Gastrocnemius medialis (tissue), 4 donors: ENCODE measurements around the gene RBM38. TPM values are rescaled to one million over a fixed set of nuclear protein-coding genes. Genes with fewer than 3 reads are reported as not detected.
"Not testable (repeated sequence)": the region's sequence is repeated elsewhere in the genome, so short reads cannot be mapped to it uniquely, and the experiment has no call there.

Experiments used
- ATAC-seq, 2 donors: fragments of 150-250 bp; one replicate each; pipeline ENCODE4 v1.9.1; 2016
- DNase-seq, 2 donors: peaks; one replicate each; pipeline ENCODE4 v3.0.0-alpha.2; 2019
- H3K27ac ChIP-seq, 4 donors: fragments of 200-600 bp; sonication (generic); 1 replicate in 1 of 4; 2 replicates in 3 of 4; pipeline ENCODE4 v1.5.1; 2016 to 2018; ENCODE audit warnings: mild to moderate bottlenecking in 2 of 4, moderate library complexity in 1 of 4
- H3K27me3 ChIP-seq, 3 donors: fragments of 200-600 bp; sonication (generic) in 2 of 3; 1 replicate in 1 of 3; 2 replicates in 2 of 3; pipeline versions ENCODE4 v1.5.1 to v1.6.0; 2016 to 2019; ENCODE audit warnings: mild to moderate bottlenecking in 1 of 3, moderate library complexity in 1 of 3
- H3K36me3 ChIP-seq, 2 donors: fragments of 200-600 bp; sonication (generic) in 1 of 2; one replicate each; pipeline ENCODE4 v1.5.1; 2017 to 2018
- H3K4me1 ChIP-seq, 2 donors: fragments of 200-600 bp; sonication (generic) in 1 of 2; one replicate each; pipeline ENCODE4 v1.5.1; 2016 to 2017; ENCODE audit warnings: mild to moderate bottlenecking in 2 of 2
- H3K4me3 ChIP-seq, 4 donors: fragments of 200-600 bp; sonication (generic) in 3 of 4; 1 replicate in 1 of 4; 2 replicates in 3 of 4; pipeline ENCODE4 v1.5.1; 2016 to 2019; ENCODE audit warnings: mild to moderate bottlenecking in 2 of 4
- H3K9me3 ChIP-seq, 3 donors: fragments of 200-600 bp; sonication (generic) in 2 of 3; 1 replicate in 1 of 3; 2 replicates in 2 of 3; pipeline ENCODE4 v1.5.1; 2016 to 2019
- CTCF ChIP-seq, 5 experiments: fragments of 450-650 bp in 3 of 5; fragments of 200-600 bp in 2 of 5; sonication (generic) in 2 of 5; IDR thresholded peaks in 4 of 5; conservative IDR thresholded peaks in 1 of 5; 1 replicate in 4 of 5; 2 replicates in 1 of 5; pipeline ENCODE4 v1.5.1; 2016 to 2019; ENCODE audit warnings: antibody characterized with exemption in 5 of 5, mild to moderate bottlenecking in 3 of 5, moderate library complexity in 3 of 5
- POLR2A ChIP-seq, 2 donors: fragments of 450-650 bp; IDR thresholded peaks; one replicate each; pipeline ENCODE4 v1.6.1; 2017; ENCODE audit warnings: antibody characterized with exemption in 2 of 2, mild to moderate bottlenecking in 2 of 2, moderate library complexity in 2 of 2
- in situ Hi-C, 4 donors: fragments of 200-750 bp; cut with MboI; loops; one replicate each; pipeline versions ENCODE4 v1.15.0 to v1.8.0; 2017; ENCODE audit warnings: low sequenced_read_pairs in 4 of 4
- intact Hi-C: fragments of 100-400 bp; cut with DNase I; formaldehyde crosslinking; loops from one replicate; pipeline ENCODE4 v1.15.1; 2023; ENCODE audit warnings: low total_unique reads
- total RNA-seq, 4 donors: library from RNA; depleted of rRNA; stranded (reverse); fragments of >200 nt; gene quantifications; one replicate each; pipeline versions ENCODE4 v1.1.0 to v1.2.3, GENCODE V29; 2016

The RBM38 gene
- total RNA-seq, 4 donors from 2014 or later, result 56.7 to 229 (median 177) TPM

- in situ Hi-C loops (loop anchor here (10.0 to 25.0 kb wide), 4 partner anchors 253 to 785 kb away; no protein-coding TSS in a partner anchor), intact Hi-C loops (no loop called here)
- Histone ChIP-seq H3K36me3 (no peaks in the 10 kb centered on the region), H3K4me3 (no peak overlapping the region), H3K9me3 (no peaks in the 10 kb centered on the region), H3K27me3 (no peaks in the 10 kb centered on the region), H3K27ac (no peak overlapping the region), H3K4me1 (peaks cover 6 to 8% of the 10 kb centered on the region in 2 donors)
- DNase-seq (no peak), ATAC-seq (no peak)
- TF ChIP-seq POLR2A (IDR thresholded peaks at IDR 0.05) (no peak), CTCF (IDR thresholded peaks at IDR 0.05 in 4 of 5, conservative IDR thresholded peaks at IDR 0.05 in 1 of 5) (no peak)
Observed at GRCh38 chr20:57347393-57347792, 43.8 kb upstream of the RBM38 start.

GRCh38 chr20:57348200-57348921 lies 42.8 kb upstream of the RBM38 start:
- H3K4me3 ChIP-seq, intact Hi-C loops, ATAC-seq, H3K27me3 ChIP-seq, DNase-seq, H3K4me1 ChIP-seq, H3K9me3 ChIP-seq, H3K27ac ChIP-seq, H3K36me3 ChIP-seq: not testable (repeated sequence)
- in situ Hi-C loops, result loop anchor here (10.0 to 25.0 kb wide), 4 partner anchors 254 to 786 kb away; no protein-coding TSS in a partner anchor

GRCh38 chr20:57348922-57349574 lies 42.1 kb upstream of the RBM38 start:
- intact Hi-C loops, H3K4me1 ChIP-seq, DNase-seq, H3K27me3 ChIP-seq, H3K27ac ChIP-seq, H3K36me3 ChIP-seq, ATAC-seq, H3K4me3 ChIP-seq, H3K9me3 ChIP-seq: not testable (repeated sequence)
- in situ Hi-C loops, result loop anchor here (10.0 to 25.0 kb wide), 4 partner anchors 254 to 787 kb away; no protein-coding TSS in a partner anchor

- intact Hi-C loops, result loop anchor here (5.0 to 10.0 kb wide), 2 partner anchors 883 to 1555 kb away; partner anchors contain the start of gene RTF2
- H3K27ac ChIP-seq, result no peak overlapping the region
- no peak for DNase-seq
- H3K4me1 ChIP-seq, result peaks cover 6 to 9% of the 10 kb centered on the region in 2 donors
- H3K36me3 ChIP-seq, result peaks cover 1 to 4% of the 10 kb centered on the region in 2 donors
- peak overlapping the region in 1 of 4 donors; percentile 97 for H3K4me3 ChIP-seq
- in situ Hi-C loops, result loop anchor here in 2 of 4 donors (25.0 kb wide), 2 partner anchors 862 to 1312 kb away; partner anchors contain the start of gene STX16 (in 1 of the 2)
- no peaks in the 10 kb centered on the region for H3K9me3 ChIP-seq
- H3K27me3 ChIP-seq, result no peaks in the 10 kb centered on the region
- ATAC-seq, result no peak
- TF ChIP-seq POLR2A (IDR thresholded peaks at IDR 0.05) (no peak), CTCF (IDR thresholded peaks at IDR 0.05 in 4 of 5, conservative IDR thresholded peaks at IDR 0.05 in 1 of 5) (no peak)
Observed at GRCh38 chr20:57350081-57350710, 41.0 kb upstream of the RBM38 start.

- H3K9me3 ChIP-seq, H3K36me3 ChIP-seq, H3K27me3 ChIP-seq, H3K4me1 ChIP-seq, DNase-seq: not testable (repeated sequence)
- intact Hi-C loops (loop anchor here (5.0 to 10.0 kb wide), 2 partner anchors 883 to 1554 kb away; partner anchors contain the start of gene RTF2), in situ Hi-C loops (loop anchor here in 2 of 4 donors (25.0 kb wide), 2 partner anchors 862 to 1312 kb away; partner anchors contain the start of gene STX16 (in 1 of the 2))
- Histone ChIP-seq H3K27ac (peak overlapping the region; percentile 82 to 85 (median 84)), H3K4me3 (peak overlapping the region; percentile 85 to 97 (median 94))
- peak in 1 of 2 donors; percentile 42 for ATAC-seq
Observed at GRCh38 chr20:57350726-57351041, 40.5 kb upstream of the RBM38 start.
